ENCODE measurements around the gene FGFBP3. TPM values are rescaled to one million over a fixed set of nuclear protein-coding genes. Genes with fewer than 3 reads are reported as not detected.

FGFBP3 gene, protein sequence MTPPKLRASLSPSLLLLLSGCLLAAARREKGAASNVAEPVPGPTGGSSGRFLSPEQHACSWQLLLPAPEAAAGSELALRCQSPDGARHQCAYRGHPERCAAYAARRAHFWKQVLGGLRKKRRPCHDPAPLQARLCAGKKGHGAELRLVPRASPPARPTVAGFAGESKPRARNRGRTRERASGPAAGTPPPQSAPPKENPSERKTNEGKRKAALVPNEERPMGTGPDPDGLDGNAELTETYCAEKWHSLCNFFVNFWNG
- 1.1 TPM for total RNA-seq
- long read RNA-seq = 0 reads

DNA sequence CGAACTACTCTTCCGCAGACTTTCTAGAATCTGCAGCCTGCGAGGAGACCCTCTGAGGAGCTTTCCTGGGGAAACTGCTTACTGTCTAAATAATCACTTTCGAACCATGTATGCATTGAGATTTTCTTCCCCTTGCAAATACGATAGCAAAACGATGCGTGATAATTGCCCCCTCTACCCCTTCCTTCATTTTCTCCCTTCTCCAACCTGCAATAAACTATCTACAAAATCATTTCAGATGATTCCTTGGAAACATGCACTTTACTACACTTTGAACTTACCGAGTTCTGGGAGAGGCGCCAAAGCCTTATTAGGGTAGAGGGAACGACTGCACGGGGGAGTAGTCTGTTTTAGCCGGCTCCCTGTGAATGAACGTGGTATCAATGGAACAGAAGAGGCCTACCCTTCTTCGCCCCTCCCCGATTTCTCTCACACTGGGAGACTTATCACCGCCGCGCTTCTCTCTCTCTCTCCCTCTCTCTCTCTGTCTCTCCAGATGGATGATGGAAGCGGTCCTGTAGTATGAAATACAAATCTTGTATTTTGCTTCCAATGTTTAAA, at the start of gene FGFBP3:
FGFBP3 (minus strand) TSS at position 370 of the 561 bp plus-strand sequence. CDS start 517 bp downstream, outside the sequence.
- no peak for DNase-seq (ENCODE audit: low spot score)

DNA sequence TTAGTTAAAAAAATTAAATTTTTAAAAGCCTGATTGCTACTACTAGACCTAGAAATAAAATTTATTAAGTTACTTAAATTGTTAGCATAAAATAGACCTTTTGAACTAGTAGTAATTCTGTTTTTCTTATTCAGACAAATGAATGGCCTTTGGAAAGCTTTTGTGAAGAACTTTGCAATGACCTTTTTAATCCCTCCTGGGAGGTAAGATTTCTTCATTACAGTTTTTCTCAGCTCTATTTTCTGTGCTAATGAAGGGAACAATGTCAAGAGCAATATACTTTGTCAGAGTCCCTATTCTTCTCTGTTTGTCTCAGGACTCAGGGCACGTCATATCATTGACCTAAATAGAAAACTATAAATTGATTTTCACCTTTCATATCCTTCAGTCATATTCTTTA, 47.8 kb upstream of the FGFBP3 start:
- no peak for DNase-seq (ENCODE audit: low spot score)

DNA sequence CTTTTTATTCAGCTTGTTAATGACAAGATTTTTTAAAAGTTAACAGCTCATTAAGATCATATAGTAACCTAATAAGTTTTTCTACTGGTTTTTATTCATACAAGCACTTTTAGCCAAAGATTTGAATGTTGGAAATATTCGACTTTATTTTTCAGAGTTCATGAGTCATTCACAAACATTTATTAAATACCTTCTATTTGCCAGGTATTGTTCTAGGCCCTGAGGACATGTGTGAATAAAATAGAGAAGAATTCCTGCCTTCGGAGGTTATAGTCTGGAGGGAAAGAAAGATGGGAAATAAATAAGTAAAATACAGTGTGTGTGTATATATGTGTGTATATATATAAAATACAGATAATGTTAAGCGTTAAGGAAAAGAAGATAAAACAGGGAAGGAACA, 45.8 kb upstream of the FGFBP3 start:
- no peak for DNase-seq (ENCODE audit: low spot score)

DNA sequence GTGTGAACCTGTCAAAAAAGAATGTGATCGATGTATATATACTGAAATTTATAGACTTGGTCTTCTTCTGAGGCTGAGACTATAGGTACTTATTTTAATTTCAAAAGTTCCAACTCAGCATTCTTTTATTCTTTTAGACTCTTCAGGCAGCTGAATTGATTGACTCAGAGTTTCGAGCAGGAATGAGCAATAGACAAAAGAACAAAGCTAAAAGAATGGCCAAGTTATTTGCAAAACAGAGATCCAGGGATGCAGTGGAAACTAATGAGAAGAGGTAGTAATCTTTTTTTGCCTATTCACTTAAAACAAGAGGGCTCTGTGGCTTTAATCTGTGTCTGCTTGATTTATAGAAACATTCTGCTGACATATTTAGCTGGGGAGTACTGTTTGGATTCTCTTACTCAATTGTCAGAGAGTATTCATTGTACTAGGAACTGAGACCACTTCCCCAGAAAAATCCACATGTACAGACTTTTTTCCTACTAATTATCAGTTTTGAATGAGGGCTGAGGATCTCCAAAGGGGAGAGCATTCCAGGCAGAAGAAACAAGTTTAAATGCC, 44.4 kb upstream of the FGFBP3 start:
- no peak for DNase-seq (ENCODE audit: low spot score)

DNA sequence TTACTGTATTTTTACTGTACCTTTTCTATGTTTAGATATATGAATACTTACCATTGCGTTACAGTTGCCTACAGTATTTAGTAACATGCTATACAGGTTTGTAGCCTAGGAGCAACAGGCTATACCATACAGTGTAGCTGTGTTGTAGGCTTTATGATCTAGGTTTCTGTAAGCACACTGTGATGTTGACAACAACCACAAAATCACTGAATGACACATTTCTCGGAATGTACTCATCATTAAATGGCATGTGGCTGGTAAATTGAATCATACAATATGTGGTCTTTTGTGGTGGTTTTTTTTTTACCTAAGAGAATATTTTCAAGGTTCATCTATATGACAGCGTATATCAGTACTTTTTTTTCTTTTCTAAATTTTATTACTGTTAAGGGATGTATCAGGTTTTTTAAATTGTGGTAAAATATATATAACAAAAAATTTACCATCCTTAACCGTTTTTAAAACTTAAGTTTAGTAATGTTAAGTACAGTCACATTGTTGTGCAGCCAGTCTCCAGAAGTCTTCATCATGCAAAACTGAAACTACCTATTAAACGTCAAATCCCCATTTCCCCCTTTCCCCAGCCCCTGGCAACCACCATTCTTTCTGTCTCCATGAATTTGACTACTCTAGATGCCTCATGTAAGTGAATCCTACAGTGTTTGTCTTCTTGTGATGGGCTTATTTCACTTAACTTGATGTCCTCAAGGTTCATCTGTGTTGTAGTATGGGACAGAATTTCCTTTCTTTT, 35.8 kb upstream of the FGFBP3 start:
- no peak for DNase-seq (ENCODE audit: low spot score)

DNA sequence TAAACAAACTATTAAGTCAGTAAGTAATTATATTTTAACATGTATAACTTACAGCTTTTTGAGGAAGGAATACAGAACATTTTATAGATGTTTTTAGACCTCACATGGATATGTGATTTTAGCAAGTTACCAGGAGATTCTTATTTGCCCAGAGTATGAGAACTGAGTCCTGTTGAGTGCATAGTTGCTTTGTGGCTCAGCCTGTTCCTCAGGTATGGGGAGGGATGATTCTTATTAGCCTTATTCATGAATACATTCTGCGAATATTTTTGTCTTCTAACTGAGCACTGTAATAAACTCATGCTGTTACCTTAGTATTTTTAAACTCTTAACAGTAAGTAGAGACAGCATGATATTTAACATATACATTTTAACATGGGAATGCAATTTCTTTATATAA, 32.1 kb upstream of the FGFBP3 start:
- DNase-seq (ENCODE audit: low spot score) = no peak

DNA sequence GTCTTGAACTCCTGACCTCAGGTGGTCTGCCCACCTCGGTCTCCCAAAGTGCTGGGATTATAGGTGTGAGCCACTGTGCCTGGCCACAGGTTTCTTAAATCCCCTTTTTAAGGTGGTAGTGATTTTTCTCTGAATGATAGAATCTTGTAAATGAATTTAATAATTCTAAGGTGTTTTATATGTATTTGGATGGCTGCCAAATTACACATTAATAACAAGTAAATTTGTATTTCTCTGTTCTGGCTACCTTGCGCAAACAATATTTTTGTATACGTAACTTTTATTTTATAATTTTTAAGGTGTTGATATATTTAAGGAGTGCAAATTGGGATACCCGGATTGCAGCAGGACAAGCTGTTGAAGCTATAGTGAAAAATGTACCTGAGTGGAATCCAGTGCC, 30.4 kb upstream of the FGFBP3 start:
- DNase-seq (ENCODE audit: low spot score) = no peak

DNA sequence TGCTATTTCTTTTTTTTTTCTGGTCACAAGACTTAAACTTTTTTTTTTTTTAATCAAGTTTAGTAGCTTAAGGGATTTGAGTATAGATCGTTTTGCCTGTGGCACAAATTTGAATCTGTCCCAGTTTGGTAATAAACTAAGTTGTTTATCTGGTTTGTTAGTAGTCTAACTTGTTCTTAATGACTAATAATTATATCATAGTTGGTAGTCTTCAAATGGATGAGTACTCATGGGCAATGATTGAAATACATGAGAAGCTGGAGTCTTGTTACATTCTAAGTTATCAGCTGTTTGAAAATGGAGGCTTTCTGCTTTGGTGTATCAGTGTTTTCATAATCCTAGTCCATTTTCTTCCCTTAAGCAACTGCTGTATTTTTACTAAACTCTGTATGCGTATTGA, 26.6 kb upstream of the FGFBP3 start:
- no peak for DNase-seq (ENCODE audit: low spot score)

DNA sequence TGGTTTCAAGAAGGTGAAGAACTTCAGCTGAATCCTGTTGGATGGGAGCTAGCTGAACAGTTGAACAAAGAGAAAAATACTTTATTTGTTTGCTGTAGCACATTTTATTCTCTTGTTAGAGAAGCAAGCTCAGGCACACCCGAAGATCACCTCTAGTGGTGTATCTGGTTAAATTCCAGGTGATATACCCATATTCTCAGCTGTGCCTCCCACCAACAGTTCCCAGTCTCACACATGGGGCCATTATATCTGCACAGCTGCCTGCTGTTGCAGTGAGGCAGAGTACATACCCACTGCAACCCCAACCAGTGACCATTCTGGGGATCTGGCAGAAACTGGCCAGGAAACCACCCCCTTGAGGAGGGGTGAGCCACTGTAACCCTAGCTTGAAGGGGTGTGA, 23.5 kb upstream of the FGFBP3 start:
- DNase-seq (ENCODE audit: low spot score) = no peak

DNA sequence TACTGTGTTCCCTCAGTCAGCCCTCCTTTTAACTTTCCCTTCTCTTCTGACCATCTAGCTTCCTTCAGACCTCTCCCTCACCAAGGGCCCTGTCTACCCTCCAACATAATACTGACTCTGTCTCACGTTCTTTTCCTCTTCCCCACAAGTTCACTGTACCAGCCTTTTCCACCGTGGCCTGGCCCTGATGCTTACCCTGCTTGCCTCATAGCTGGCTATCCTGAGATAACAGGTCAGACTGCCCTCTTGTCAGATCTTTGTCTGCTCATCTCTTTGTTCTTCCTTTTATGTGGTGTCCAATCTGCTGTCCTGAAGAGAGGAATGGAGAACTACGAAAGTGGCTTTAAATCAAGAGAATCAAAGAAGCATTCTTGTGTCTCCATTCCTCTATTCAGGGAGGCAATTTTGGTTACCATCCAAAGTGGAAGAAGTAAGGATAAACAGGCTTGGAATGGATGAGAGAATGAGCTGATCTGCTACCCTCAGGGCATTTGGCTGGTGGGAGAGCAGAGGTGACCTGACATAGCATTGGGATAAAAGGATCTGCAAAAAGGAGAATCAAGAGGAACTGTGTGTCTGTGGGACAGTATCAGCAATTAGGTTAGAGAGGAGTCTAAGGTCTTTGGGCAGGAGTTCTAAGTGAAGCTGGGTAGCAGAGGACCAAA, 22.4 kb upstream of the FGFBP3 start:
- DNase-seq (ENCODE audit: low spot score) = no peak

DNA sequence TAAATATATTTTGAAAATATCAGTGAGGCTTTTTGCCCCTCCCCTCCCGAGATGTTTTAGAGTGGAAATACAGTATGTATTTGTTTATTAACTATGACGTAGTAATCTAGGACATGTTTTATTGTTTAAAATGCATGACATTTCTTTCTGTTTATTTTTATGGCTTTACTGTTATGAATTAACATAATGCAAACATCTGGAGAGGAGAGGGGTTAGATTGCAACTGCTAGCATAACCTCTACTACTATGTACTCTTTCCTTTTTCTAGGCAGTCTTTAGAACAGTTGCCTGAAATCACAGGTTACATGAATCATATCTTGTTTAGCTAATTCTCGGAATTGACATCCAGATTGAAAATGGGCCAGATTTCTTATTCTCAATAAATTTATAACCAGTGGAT, 21.7 kb upstream of the FGFBP3 start:
- DNase-seq (ENCODE audit: low spot score) = no peak

DNA sequence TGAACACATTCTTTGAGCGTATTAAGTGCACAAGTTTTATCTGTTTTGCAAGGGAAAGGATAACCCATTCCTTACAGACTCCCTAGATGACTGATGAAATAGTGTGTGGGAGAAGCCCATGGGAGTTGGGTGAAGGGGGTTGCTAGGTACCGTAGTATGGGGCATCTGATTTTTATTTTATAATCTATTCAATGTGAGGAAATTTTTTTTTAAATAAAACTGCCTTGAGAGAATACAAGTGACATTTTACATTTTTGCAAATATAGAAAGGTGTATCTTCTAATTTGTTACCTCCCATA, 15.7 kb upstream of the FGFBP3 start:
- no peak for DNase-seq (ENCODE audit: low spot score)

DNA sequence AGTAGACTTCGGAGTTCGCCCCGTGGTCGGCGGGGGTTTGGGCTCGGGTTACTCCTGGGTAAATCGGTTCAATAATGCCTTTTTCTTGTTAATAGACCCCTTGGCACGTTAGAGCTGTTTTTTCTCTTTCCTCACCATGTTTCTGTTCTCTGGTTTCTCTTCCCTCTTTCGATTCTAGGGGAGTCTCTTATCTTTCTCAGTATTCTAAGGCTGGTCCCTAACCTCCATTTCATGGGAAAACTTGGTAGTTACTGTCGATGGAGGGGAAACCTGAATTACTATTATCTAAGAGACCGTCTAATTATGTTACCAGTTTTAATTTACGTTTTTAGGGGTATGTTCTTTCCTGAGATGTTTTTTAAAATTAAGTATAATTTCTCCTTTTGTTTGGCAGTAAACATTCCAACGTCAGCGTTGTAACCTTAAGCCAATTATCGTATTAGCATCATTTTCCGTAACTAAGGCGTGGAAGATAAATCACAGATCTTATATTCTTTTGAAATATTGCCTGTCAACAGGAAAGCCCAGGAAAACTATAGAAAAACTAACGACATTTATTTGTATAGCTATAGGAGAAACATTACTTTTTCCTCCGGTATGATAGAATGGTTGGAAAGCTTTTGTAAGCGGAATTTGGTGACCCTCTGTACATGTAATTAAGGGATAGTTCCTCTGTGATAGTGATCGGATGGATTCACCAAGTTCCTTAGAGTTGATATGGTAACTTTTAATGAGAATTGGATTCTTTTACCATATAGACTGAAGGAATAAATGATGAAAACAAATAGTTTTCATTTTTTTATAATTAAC, 15.1 kb upstream of the FGFBP3 start:
- DNase-seq (ENCODE audit: low spot score) = no peak

DNA sequence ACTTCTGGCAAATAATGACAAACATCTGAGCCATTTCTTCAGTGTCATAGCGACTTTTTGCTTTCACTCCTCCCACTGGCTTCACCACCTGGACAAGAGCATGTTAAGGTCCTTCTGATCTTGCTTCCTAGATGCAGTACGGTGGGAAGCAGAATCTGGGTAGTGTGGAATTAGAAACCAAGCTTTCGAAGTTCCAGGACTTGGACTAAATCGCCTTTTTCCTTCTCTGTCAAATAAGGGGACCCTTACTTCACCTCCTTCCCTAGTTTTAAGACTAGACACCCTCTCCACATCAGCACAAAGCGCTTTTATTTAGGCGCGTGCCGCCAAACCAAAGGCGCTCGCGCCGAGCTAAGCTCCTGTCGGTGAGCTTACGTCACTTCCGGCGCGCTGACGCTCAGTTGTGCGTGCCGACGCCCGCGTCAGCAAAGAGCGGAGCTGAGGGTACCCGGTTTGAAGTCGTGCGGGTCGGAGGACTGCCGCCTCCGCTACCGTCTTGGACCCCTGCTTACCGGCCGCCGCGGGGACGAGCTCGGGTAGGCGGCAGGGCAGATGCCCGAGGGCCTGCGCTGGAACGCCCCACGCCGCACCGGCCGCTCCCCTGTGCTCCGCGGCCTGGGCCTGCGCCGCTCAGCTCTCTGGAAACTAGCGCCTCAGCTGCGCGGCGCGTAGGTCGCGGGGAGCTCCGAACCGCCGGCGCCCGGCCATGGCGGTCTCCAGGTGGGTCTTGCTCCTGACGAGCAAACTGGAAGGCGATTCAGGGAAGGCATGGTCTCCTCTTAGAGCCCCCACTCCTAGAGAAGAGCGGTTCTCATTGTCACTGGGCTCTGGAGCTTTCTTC, 14.3 kb upstream of the FGFBP3 start, which contains the start of gene BTAF1:
BTAF1 (plus strand) TSS at position 400 of the 841 bp plus-strand sequence; CDS start at position 707, 307 bp downstream.
- peak; percentile 97 for DNase-seq (ENCODE audit: low spot score)

DNA sequence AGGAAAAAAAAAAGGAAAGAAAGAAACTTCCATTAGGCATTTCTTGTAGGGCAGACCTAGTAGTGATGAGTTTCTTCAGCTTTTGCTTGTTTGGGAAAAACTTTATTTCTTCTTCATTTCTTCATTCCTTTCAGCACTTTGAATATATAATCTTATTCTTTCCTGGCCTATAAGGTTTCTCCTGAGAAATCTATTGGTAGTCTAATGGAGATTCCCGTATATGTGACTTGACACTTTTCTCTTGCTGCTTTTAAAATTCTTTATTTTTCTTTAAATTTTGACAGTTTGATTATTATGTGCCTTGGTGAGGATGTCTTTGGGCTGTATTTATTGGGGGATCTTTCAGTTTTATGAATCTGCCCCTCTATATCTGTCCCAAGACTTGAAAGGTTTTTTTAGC, 10.4 kb upstream of the FGFBP3 start:
- no peak for DNase-seq (ENCODE audit: low spot score)

DNA sequence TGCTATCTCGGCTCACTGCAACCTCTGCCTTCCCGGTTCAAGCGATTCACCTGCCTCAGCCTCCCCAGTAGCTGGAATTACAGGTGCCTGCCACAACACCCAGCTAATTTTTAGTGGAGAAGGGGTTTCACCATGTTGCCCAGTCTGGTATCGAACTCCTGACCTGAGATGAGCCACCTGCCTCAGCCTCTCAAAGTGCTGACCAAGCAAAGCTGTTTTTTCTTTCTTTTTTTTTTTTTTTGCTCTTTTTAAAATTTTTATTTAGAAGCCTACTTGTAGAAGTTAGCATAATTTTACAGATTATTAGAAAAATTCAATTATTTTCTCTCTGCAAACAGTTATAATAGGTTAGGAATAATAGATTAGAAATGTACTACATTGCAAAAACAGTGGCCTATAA, 1.2 kb upstream of the FGFBP3 start:
- no peak for DNase-seq (ENCODE audit: low spot score)

DNA sequence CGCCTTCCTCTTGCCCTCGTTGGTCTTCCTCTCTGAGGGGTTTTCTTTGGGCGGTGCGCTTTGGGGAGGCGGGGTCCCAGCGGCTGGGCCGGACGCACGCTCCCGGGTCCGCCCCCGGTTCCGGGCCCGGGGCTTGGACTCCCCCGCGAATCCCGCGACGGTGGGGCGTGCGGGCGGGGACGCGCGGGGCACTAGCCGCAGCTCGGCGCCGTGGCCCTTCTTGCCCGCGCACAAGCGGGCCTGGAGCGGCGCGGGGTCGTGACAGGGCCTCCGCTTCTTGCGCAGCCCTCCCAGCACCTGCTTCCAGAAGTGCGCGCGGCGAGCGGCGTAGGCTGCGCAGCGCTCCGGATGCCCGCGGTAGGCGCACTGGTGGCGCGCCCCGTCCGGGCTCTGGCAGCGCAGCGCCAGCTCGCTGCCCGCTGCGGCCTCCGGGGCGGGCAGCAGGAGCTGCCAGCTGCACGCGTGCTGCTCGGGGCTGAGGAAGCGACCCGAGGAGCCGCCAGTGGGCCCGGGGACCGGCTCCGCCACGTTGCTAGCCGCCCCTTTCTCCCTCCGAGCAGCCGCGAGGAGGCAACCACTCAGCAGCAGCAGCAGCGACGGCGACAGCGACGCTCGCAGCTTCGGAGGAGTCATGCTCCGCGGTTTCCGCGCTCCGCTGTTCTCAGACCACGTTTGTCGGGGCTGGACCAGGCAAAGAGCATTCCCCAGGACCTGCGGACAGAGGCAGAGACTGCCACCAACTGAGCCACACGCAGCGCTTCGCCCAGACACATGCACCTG, 759 bp downstream of the FGFBP3 start:
- DNase-seq (ENCODE audit: low spot score) = peak; percentile 91

DNA sequence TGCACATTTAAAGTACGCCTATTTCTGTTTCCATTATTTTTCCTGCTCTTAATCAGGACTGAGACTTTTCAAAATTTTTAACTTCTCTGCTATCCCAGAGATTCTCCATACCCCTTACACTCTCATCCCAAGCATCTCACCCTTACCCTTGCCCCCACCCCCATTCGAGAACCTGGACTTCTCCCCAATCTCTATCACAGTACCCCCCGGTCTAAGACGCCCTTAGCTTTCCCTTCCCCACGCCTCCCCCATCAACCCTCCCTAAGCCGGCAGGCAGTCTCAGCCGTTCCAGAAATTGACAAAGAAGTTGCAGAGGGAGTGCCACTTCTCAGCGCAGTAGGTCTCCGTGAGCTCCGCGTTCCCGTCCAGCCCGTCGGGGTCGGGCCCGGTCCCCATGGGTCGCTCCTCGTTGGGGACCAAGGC, 1.4 kb downstream of the FGFBP3 start:
- DNase-seq (ENCODE audit: low spot score) = no peak

DNA sequence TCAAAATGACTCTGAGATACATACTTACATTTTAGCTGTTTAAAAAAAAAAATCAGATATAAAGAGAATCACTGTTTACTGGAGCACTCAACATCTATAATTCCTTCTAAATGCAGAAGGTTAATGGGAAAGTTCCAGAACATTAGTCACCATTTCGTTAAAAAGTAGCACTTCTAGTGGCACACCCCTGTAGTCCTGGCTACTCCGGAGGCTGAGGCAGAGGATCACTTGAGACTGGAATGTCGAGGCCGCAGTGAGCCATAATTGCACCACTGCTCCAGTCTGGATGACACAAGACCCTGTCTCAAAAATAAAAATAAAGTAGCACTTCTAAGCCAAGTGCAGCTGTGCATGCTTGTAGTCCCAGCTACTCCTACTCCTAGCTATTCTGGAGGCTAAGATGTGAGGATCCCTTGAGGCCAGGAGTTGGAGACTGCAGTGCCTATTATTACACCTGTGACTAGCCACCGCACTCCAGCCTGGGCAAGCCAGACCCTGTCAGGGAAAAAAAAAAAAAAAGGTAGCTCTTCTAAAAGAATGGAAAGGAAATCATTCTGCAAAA, 2.2 kb downstream of the FGFBP3 start:
- no peak for DNase-seq (ENCODE audit: low spot score)
